SU-DHL-6 (cell line): Measurements from ENCODE around the gene HAPLN2.
A peak's percentile ranks its signal among the peaks of the same experiment; 100 is the strongest.

Source experiments
- H2AFZ ChIP-seq: fragments of 200-600 bp; sonication (generic); 2 replicates; pipeline ENCODE4 v1.6.1; 2014; ENCODE audit warnings: low read depth, mild to moderate bottlenecking, moderate library complexity, mixed read lengths, antibody characterized with exemption, low read length; ENCODE audit not compliant: severe bottlenecking
- H3F3A ChIP-seq: fragments of 200-600 bp; shearing (Covaris generic); 2 replicates; pipeline ENCODE4 v1.6.0; 2016; ENCODE audit warnings: antibody characterized with exemption, mild to moderate bottlenecking; ENCODE audit not compliant: insufficient read depth
- H3K27ac ChIP-seq: fragments of 200-600 bp; sonication (generic); 2 replicates; pipeline ENCODE4 v1.5.1; 2016; ENCODE audit warnings: low read depth, mild to moderate bottlenecking, low read length, moderate library complexity, mixed read lengths
- H3K27me3 ChIP-seq: fragments of 200-600 bp; sonication (generic), shearing (Covaris generic); 2 replicates; pipeline ENCODE4 v1.6.0; 2014; ENCODE audit warnings: mild to moderate bottlenecking, low read length
- H3K36me3 ChIP-seq: fragments of 200-600 bp; sonication (generic); 2 replicates; pipeline ENCODE4 v1.6.1; 2014; ENCODE audit warnings: mild to moderate bottlenecking, low read length, mixed read lengths
- H3K4me2 ChIP-seq: fragments of 300-600, 200-600 bp; shearing (Covaris generic), sonication (generic); 2 replicates; pipeline ENCODE4 v1.6.0; 2014; ENCODE audit warnings: low read length, low read depth, mild to moderate bottlenecking; ENCODE audit not compliant: poor library complexity, severe bottlenecking
- H3K4me3 ChIP-seq: fragments of 200-600 bp; sonication (generic); 2 replicates; pipeline ENCODE4 v1.5.1; 2014; ENCODE audit warnings: antibody characterized with exemption, low read length, mild to moderate bottlenecking, mixed read lengths; ENCODE audit not compliant: insufficient read depth, poor library complexity, severe bottlenecking
- H3K79me2 ChIP-seq: fragments of 200-600 bp; sonication (generic); 2 replicates; pipeline ENCODE4 v1.6.1; 2014; ENCODE audit warnings: mild to moderate bottlenecking, low read length, moderate library complexity; ENCODE audit not compliant: insufficient read depth
- H3K9ac ChIP-seq: fragments of 200-600 bp; sonication (generic); 2 replicates; pipeline ENCODE4 v1.7.0; 2014; ENCODE audit warnings: mild to moderate bottlenecking, low read length
- H3K9me2 ChIP-seq: fragments of 200-600 bp; sonication (generic); replicated peaks from 2 replicates; pipeline ENCODE4 v1.6.1; 2014; ENCODE audit warnings: low read length; ENCODE audit not compliant: insufficient read depth
- H3K9me3 ChIP-seq: fragments of 200-600 bp; sonication (generic); 2 replicates; pipeline ENCODE4 v1.6.1; 2014; ENCODE audit warnings: low read length, mixed read lengths; ENCODE audit not compliant: insufficient read depth
- H4K20me1 ChIP-seq: fragments of 200-600 bp; sonication (generic); 2 replicates; pipeline ENCODE4 v1.6.1; 2014; ENCODE audit warnings: low read depth, mild to moderate bottlenecking, antibody characterized with exemption, low read length, moderate library complexity, mixed read lengths
- EZH2phosphoT487 ChIP-seq: fragments of 200-600 bp; sonication (generic), shearing (Covaris generic); conservative IDR thresholded peaks from 2 replicates; pipeline ENCODE4 v1.6.1; 2018; ENCODE audit warnings: mild to moderate bottlenecking, antibody characterized with exemption, low read length, moderate library complexity, mixed read lengths
- TF ChIP-seq, protein P1 (sequence below): fragments of 200-600 bp; sonication (generic); IDR thresholded peaks from one replicate; pipeline ENCODE4 v1.5.1; 2017; ENCODE audit warnings: antibody characterized with exemption, mild to moderate bottlenecking, low read length, moderate library complexity; ENCODE audit not compliant: insufficient read depth, poor library complexity, severe bottlenecking

Gene HAPLN2

DNA sequence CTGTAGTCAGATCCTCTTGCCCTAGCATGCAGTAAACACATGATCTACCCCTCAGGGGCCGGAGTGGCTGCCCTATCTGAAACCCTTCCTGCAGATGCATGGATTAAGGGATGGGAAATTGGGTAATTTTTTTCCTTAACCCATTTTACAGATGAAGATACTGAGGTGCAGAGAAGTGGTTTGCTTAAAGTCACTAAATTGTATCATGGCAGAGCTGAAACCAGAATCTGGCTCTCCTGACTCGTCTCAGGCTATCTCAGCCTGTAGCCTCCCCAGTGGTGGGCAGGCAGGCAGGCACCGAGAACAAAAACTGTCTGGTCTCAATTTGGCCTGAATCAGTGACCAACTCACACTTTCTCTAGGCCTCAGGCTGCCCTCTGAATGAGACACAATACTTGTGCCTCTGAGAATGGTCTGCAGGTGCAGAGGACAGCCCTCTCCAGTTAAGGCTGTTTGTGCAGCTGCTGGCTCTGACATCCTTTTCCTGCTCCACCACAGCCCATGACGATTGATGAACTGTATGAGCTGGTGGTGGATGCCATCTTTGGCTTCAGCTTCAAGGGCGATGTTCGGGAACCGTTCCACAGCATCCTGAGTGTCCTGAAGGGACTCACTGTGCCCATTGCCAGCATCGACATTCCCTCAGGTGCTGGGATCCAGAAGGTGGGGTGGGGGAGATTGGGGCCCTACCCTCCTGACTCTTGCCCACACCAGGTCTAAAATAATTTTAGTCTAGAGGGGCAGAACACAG, 26.1 kb upstream of the HAPLN2 start:
- peak overlapping the region; percentile 90; the same call in 1 of the 2 replicates for H3K9ac ChIP-seq
- no peaks in the 10 kb centered on the region for H3K36me3 ChIP-seq
- H3F3A ChIP-seq = peaks cover 26% of the 10 kb centered on the region
- H3K27me3 ChIP-seq = no peaks in the 10 kb centered on the region
- TF ChIP-seq EZH2phosphoT487 = no peak
- TF ChIP-seq, protein P1, sequence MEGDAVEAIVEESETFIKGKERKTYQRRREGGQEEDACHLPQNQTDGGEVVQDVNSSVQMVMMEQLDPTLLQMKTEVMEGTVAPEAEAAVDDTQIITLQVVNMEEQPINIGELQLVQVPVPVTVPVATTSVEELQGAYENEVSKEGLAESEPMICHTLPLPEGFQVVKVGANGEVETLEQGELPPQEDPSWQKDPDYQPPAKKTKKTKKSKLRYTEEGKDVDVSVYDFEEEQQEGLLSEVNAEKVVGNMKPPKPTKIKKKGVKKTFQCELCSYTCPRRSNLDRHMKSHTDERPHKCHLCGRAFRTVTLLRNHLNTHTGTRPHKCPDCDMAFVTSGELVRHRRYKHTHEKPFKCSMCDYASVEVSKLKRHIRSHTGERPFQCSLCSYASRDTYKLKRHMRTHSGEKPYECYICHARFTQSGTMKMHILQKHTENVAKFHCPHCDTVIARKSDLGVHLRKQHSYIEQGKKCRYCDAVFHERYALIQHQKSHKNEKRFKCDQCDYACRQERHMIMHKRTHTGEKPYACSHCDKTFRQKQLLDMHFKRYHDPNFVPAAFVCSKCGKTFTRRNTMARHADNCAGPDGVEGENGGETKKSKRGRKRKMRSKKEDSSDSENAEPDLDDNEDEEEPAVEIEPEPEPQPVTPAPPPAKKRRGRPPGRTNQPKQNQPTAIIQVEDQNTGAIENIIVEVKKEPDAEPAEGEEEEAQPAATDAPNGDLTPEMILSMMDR = no peak
- H3K27ac ChIP-seq = peak overlapping the region; percentile 51
- H3K9me2 ChIP-seq = no peaks in the 10 kb centered on the region
- no peak overlapping the region for H3K4me3 ChIP-seq
- peak overlapping the region; percentile 76 for H3K4me2 ChIP-seq
- no peaks in the 10 kb centered on the region for H3K9me3 ChIP-seq
- H2AFZ ChIP-seq = no peak overlapping the region
- no peaks in the 10 kb centered on the region for H4K20me1 ChIP-seq
- H3K79me2 ChIP-seq = peaks cover 5% of the 10 kb centered on the region; the same call in 1 of the 2 replicates

DNA sequence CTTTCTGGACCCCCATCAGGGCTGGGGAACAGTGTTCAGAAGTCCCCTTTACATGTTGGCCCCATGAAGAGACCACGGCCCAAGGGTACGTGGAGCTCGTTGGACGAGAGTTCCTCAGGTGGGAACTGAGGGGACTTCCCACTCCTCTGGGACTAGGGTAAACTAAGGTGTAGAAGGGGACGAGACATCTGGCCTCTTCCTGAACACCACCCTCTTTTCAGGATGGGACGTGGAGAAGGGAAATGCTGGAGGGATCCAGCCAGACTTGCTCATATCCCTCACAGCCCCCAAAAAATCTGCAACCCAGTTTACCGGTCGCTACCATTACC, 25.6 kb upstream of the HAPLN2 start:
- no peak overlapping the region for H3K4me2 ChIP-seq
- H3F3A ChIP-seq = peaks cover 26% of the 10 kb centered on the region
- TF ChIP-seq, protein P1 = no peak
- TF ChIP-seq EZH2phosphoT487 = no peak
- H4K20me1 ChIP-seq = no peaks in the 10 kb centered on the region
- H3K36me3 ChIP-seq = no peaks in the 10 kb centered on the region
- peaks cover 5% of the 10 kb centered on the region; the same call in 1 of the 2 replicates for H3K79me2 ChIP-seq
- H3K27ac ChIP-seq = no peak overlapping the region
- no peak overlapping the region for H3K9ac ChIP-seq
- no peak overlapping the region for H2AFZ ChIP-seq
- H3K4me3 ChIP-seq = no peak overlapping the region
- H3K9me2 ChIP-seq = no peaks in the 10 kb centered on the region
- H3K9me3 ChIP-seq = no peaks in the 10 kb centered on the region
- no peaks in the 10 kb centered on the region for H3K27me3 ChIP-seq

DNA sequence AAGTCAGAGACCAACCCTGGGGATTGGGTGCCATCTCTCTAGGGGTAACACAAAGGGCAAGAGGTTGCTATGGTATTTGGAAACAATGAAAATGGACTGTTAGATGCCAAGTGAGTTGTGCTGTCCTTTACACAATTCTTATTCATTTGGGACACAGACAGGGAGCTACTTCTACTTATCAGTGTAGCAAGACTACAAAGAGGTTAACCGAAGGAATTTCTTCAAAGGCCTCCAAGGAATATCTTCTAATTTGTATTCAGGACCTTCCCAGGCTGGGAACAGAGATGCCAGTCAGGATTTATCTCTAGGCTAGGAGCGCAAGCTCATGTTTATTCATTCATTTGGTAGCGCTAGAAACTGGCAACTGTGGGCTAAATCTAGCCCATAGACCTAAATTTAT, 25.0 kb upstream of the HAPLN2 start:
- Histone ChIP-seq H4K20me1 (no peaks in the 10 kb centered on the region), H3K9me3 (no peaks in the 10 kb centered on the region), H3K79me2 (peaks cover 11% of the 10 kb centered on the region; the same call in 1 of the 2 replicates), H3K9me2 (no peaks in the 10 kb centered on the region), H3K4me3 (no peak overlapping the region), H3K4me2 (no peak overlapping the region), H3K36me3 (no peaks in the 10 kb centered on the region), H3K9ac (no peak overlapping the region), H2AFZ (no peak overlapping the region), H3K27me3 (no peaks in the 10 kb centered on the region), H3K27ac (no peak overlapping the region), H3F3A (peaks cover 29% of the 10 kb centered on the region)
- no peak for TF ChIP-seq EZH2phosphoT487
- TF ChIP-seq, protein P1 = no peak
